Mucosa of descending colon (tissue), 3 donors: ENCODE measurements around the gene MMEL1. TPM values are rescaled to one million over a fixed set of nuclear protein-coding genes. Genes with fewer than 3 reads are reported as not detected.

Experiments
- ATAC-seq: fragments of 200-7000 bp; cut with Tn5 transposase; one replicate; pipeline ENCODE4 v1.9.1; 2020; ENCODE audit warnings: mild to moderate bottlenecking, moderate library complexity
- DNase-seq, 3 donors: peaks; one replicate each; pipeline ENCODE4 v3.0.0-alpha.2; 2020
- H3K36me3 ChIP-seq: fragments of 200-600 bp; one replicate; pipeline ENCODE4 v1.8.0; 2021; ENCODE audit warnings: low read depth, mild to moderate bottlenecking
- H3K4me1 ChIP-seq: fragments of 200-600 bp; one replicate; pipeline ENCODE4 v1.8.0; 2021; ENCODE audit warnings: low read depth, mild to moderate bottlenecking
- H3K4me3 ChIP-seq: fragments of 200-600 bp; one replicate; pipeline ENCODE4 v1.8.0; 2021; ENCODE audit warnings: mild to moderate bottlenecking
- H3K9me3 ChIP-seq: fragments of 200-600 bp; one replicate; pipeline ENCODE4 v1.8.0; 2021; ENCODE audit warnings: mild to moderate bottlenecking
- intact Hi-C, 2 donors: fragments of 100-400 bp; cut with DNase I in 1 of 2; cut with micrococcal nuclease in 1 of 2; formaldehyde crosslinking; loops; one replicate each; pipeline versions ENCODE4 v1.11.0 to v1.11.1; 2022; cut with DNase I, micrococcal nuclease
- total RNA-seq, 3 donors: library from RNA; stranded (reverse); fragmentation: NEBNext Ultra II Directional in 2 of 3; extraction: Animal tissue kit (Norgen Biotek cat#: 25700) in 2 of 3; gene quantifications; one replicate each; pipeline versions ENCODE4 v1.2.1 to v1.2.4, GENCODE V29; 2021 to 2023
- TF ChIP-seq, protein P1 (sequence below): fragments of 200-600 bp; IDR thresholded peaks from one replicate; pipeline ENCODE4 v1.8.0; 2022; ENCODE audit warnings: antibody characterized with exemption, mild to moderate bottlenecking
- donor health status: DM: no; HTN: no; CAD: no; lungs with moderate emphysema.
- donor health status: DM: no; HTN: no; CAD: no.
- donor health status: DM: no; HTN: yes; CAD: no.

Gene MMEL1
- total RNA-seq, 3 donors from 2014 or later: 4.2 to 10.9 (median 9.4) TPM

DNA sequence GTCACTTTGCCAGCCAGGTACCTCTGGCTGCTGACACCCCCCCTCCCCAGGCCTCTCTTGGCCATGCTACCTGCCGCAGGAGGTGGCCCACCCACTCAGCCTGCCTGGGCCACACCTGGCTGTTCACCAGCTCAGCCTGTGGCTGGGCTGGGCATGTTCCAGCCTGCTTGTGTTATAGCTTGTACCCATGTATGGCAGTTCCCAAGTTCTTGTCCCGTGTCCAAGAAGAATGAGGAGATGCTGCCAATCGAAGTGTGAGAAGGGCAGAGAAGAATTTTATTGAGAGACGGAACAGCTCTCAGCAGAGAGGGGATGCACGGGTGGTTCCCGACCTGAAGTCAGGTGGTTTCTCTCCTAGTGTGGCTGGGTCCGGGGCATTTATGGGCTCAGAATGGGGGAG, 3.9 kb upstream of the MMEL1 start:
- TF ChIP-seq, protein P1, sequence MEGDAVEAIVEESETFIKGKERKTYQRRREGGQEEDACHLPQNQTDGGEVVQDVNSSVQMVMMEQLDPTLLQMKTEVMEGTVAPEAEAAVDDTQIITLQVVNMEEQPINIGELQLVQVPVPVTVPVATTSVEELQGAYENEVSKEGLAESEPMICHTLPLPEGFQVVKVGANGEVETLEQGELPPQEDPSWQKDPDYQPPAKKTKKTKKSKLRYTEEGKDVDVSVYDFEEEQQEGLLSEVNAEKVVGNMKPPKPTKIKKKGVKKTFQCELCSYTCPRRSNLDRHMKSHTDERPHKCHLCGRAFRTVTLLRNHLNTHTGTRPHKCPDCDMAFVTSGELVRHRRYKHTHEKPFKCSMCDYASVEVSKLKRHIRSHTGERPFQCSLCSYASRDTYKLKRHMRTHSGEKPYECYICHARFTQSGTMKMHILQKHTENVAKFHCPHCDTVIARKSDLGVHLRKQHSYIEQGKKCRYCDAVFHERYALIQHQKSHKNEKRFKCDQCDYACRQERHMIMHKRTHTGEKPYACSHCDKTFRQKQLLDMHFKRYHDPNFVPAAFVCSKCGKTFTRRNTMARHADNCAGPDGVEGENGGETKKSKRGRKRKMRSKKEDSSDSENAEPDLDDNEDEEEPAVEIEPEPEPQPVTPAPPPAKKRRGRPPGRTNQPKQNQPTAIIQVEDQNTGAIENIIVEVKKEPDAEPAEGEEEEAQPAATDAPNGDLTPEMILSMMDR: no peak
- Histone ChIP-seq H3K4me3 (no peak overlapping the region), H3K9me3 (peaks cover 8% of the 10 kb centered on the region), H3K36me3 (no peaks in the 10 kb centered on the region), H3K4me1 (peaks cover 6% of the 10 kb centered on the region)
- intact Hi-C loops: no loop called here
- ATAC-seq: no peak
- DNase-seq: no peak

DNA sequence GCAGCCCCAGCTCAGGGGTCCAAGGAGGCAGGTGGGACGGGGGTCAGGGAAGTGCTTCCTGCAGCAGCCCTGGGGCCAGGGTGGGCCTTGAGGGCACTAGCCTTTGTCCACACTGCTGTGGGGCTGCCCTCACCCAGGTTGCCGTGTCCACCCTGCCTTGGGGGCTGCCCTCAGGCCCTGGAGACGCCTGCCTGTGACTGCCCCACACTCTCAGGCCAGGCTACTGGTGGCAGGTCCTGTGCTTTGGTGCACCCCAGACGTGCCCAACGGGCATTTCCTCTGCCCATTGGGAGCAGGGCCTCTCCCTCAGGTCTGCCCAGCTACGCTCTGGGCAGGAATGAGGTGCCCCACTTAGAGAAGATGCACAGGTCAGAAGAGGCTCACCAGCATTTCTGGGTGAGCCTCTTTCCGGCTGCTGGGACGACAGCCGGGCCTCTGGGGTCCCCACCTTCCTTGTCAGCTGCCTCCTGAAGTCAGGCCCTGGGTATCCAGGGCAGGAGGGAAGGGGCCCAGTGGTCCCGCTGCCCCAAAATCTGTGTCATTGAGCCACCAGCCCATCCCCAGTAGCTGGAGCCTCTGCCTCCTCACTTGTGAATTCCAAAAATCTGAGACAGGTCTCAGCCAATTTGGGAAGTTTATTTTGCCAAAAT, 2.7 kb upstream of the MMEL1 start:
- intact Hi-C loops: no loop called here
- TF ChIP-seq, protein P1: no peak

DNA sequence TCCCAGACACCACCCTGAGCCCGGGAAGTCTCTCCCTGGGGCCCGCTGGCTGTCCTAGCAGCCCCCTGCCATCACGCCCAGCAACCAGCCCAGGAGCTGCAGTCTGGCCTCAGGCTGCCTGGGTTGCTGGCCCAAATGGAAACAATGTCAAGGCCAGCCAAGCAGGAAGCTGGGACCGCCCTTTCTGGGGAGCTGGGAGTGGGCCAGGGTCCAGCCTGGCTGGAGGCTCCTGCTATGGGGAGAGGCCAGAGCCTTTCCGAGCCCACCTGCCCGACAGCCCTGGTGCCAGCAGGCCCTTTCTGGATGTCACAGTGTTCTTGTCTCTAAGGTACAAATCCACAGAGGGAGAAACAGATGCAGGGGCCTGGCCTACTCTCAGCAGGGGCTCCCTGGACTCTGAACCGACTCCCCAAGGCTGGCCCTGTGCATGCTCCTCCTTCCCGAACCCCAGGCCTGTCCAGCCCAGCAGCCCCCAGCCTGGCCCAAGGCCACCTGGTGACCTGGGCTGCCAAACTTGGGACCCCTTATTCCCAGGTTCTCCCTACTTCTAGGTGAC, 1.2 kb upstream of the MMEL1 start:
- TF ChIP-seq, protein P1: no peak
- Histone ChIP-seq H3K4me1 (peaks cover 12% of the 10 kb centered on the region), H3K4me3 (no peak overlapping the region), H3K9me3 (peaks cover 8% of the 10 kb centered on the region), H3K36me3 (no peaks in the 10 kb centered on the region)
- intact Hi-C loops: no loop called here
- DNase-seq: no peak
- no peak for ATAC-seq

More for the DNA sequence above, 2.7 kb upstream of the MMEL1 start:
- Histone ChIP-seq H3K9me3 (peaks cover 8% of the 10 kb centered on the region), H3K4me3 (no peak overlapping the region), H3K36me3 (no peaks in the 10 kb centered on the region), H3K4me1 (peaks cover 12% of the 10 kb centered on the region)
- ATAC-seq (no peak), DNase-seq (no peak)

DNA sequence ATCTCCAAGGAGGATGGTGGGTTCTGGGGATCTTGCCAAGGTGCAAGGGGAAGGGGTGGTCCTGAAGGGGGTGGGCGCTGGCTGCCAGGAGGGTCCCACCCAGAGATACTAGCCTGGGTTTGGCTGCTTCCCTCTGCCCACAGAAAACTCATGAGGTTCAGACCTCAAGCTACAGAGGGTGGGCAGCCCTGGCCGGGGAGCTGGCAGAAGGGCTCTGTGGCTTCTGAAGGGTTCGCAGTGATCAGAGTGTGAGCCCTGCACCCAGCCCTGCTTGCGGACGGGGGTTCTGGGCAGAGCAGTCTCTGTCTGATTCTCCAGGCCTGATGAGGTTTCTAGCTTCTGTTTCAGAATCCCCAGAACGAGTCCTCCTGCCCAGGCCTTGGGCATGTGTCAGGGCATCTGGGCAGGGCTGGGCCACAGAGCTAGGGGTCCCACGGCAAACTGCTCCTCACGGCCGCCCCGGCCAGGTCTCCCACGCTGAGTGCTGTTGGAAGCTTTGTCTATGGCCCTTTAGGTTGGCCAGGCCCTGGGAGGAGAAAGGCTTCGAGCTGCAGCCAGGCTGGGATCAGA, 635 bp upstream of the MMEL1 start:
- no peak for DNase-seq

DNA sequence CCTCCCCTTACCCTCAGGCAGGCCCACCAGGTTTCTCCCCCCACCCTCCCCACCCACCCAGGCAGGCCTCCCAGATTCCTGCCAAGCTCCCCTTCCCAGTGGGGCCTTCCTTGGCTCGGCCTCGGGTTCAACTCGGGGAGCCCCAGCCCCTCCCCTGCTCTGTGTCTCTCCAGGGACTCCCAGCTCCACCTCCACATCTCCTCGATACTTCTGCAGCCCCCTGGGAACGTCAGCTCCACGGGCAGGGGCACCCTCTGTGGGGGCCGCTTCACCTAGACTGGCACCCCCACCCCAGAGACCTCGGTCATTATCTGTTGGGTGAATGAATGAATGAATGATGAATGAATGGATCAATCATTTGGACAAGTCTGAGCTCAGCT, 775 bp downstream of the MMEL1 start:
- intact Hi-C loops: no loop called here
- peaks cover 7% of the 10 kb centered on the region for H3K9me3 ChIP-seq
- no peak for ATAC-seq
- no peak for DNase-seq
- no peak overlapping the region for H3K4me3 ChIP-seq
- no peaks in the 10 kb centered on the region for H3K36me3 ChIP-seq
- TF ChIP-seq, protein P1: no peak
- H3K4me1 ChIP-seq: peaks cover 16% of the 10 kb centered on the region

More for the DNA sequence above, 635 bp upstream of the MMEL1 start:
- peaks cover 16% of the 10 kb centered on the region for H3K4me1 ChIP-seq
- TF ChIP-seq, protein P1: no peak
- intact Hi-C loops: no loop called here
- no peaks in the 10 kb centered on the region for H3K36me3 ChIP-seq
- H3K9me3 ChIP-seq: peaks cover 8% of the 10 kb centered on the region
- ATAC-seq: no peak
- no peak overlapping the region for H3K4me3 ChIP-seq
